Measurements from ENCODE around the gene RNF145.
"Not testable (repeated sequence)": the region's sequence is repeated elsewhere in the genome, so short reads cannot be mapped to it uniquely, and the experiment has no call there.

RNF145 gene

GRCh38 chr5:159120446-159120845 is 88.9 kb downstream of the RNF145 start:
- no peak overlapping the region for H3K27ac ChIP-seq
- peak overlapping the region; percentile 27 for H3K4me3 ChIP-seq
- TF ChIP-seq, protein P1, sequence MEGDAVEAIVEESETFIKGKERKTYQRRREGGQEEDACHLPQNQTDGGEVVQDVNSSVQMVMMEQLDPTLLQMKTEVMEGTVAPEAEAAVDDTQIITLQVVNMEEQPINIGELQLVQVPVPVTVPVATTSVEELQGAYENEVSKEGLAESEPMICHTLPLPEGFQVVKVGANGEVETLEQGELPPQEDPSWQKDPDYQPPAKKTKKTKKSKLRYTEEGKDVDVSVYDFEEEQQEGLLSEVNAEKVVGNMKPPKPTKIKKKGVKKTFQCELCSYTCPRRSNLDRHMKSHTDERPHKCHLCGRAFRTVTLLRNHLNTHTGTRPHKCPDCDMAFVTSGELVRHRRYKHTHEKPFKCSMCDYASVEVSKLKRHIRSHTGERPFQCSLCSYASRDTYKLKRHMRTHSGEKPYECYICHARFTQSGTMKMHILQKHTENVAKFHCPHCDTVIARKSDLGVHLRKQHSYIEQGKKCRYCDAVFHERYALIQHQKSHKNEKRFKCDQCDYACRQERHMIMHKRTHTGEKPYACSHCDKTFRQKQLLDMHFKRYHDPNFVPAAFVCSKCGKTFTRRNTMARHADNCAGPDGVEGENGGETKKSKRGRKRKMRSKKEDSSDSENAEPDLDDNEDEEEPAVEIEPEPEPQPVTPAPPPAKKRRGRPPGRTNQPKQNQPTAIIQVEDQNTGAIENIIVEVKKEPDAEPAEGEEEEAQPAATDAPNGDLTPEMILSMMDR (IDR thresholded peaks at IDR 0.05): no peak
- DNase-seq (ENCODE audit: low spot score): no peak

GRCh38 chr5:159119842-159120241 is 89.5 kb downstream of the RNF145 start:
- H3K27ac ChIP-seq; H3K4me3 ChIP-seq; DNase-seq (ENCODE audit: low spot score): not testable (repeated sequence)

DNA sequence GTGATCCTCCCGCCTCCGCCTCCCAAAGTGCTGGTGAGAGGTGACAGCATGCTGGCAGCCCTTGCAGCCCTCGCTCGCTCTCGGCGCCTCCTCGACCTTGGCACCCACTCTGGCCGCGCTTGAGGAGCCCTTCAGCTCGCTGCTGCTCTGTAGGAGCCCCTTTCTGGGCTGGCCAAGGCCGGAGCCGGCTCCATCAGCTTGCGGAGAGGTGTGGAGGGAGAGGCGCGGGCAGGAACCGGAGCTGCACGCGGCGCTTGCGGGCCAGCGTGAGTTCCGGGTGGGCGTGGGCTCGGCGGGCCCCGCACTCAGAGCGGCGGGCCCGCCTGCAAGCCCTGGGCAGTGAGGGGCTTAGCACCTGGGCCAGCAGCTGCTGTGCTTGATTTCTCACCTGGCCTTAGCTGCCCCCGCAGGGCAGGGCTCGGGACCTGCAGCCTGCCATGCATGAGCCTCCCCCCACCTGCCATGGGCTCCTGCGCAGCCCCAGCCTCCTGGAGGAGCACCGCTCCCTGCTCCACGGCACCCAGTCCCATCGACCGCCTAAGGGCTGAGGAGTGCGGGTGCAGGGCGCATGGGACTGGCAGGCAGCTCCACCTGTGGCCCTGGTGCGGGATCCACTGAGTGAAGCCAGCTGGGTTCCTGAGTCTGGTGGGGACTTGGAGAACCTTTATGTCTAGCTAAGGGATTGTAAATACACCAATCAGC is 90.2 kb downstream of the RNF145 start:
- H3K4me3 ChIP-seq; DNase-seq (ENCODE audit: low spot score); H3K27ac ChIP-seq: not testable (repeated sequence)

- DNase-seq (ENCODE audit: low spot score): no peak
- TF ChIP-seq, protein P1 (IDR thresholded peaks at IDR 0.05): no peak
Observed at GRCh38 chr5:159113405-159113804, 95.9 kb downstream of the RNF145 start.

GRCh38 chr5:159112436-159112835 is 96.9 kb downstream of the RNF145 start:
- Histone ChIP-seq H3K4me3 (no peak overlapping the region), H3K27ac (no peak overlapping the region)
- no peak for DNase-seq (ENCODE audit: low spot score)
- TF ChIP-seq, protein P1 (IDR thresholded peaks at IDR 0.05): no peak

More at GRCh38 chr5:159113405-159113804, 95.9 kb downstream of the RNF145 start:
- no peak overlapping the region for H3K4me3 ChIP-seq
- no peak overlapping the region for H3K27ac ChIP-seq

Measured in coronary artery (tissue), 2 donors.